ACC112 (cell line): ENCODE data around the gene DHRS4L2.
"Not testable (repeated sequence)": the region's sequence is repeated elsewhere in the genome, so short reads cannot be mapped to it uniquely, and the experiment has no call there.

Experiments used
- H2AFZ ChIP-seq: fragments of 200-600 bp; sonication (generic); one replicate; pipeline ENCODE4 v1.6.0; 2017; ENCODE audit warnings: antibody characterized with exemption, low read length; ENCODE audit not compliant: unreplicated experiment
- H3K27ac ChIP-seq: fragments of 200-600 bp; sonication (generic); 2 replicates; pipeline ENCODE4 v1.5.1; 2014; ENCODE audit warnings: low read depth, mild to moderate bottlenecking, antibody characterized with exemption, low read length, moderate library complexity
- H3K27me3 ChIP-seq: fragments of 200-600 bp; sonication (generic); 2 replicates; pipeline ENCODE4 v1.6.1; 2014; ENCODE audit warnings: mild to moderate bottlenecking, antibody characterized with exemption, low read length, moderate library complexity, mixed read lengths; ENCODE audit not compliant: insufficient read depth
- H3K36me3 ChIP-seq: fragments of 200-600 bp; sonication (generic); 2 replicates; pipeline ENCODE4 v1.6.1; 2016; ENCODE audit warnings: mild to moderate bottlenecking, antibody characterized with exemption, low read length, moderate library complexity, mixed read lengths; ENCODE audit not compliant: insufficient read depth
- H3K4me1 ChIP-seq: fragments of 200-600 bp; sonication (generic); one replicate; pipeline ENCODE4 v1.6.1; 2016; ENCODE audit warnings: low read length, mixed read lengths; ENCODE audit not compliant: insufficient read depth, unreplicated experiment, control insufficient read depth
- H3K4me3 ChIP-seq: fragments of 200-600 bp; sonication (generic); 2 replicates; pipeline ENCODE4 v1.5.1; 2014; ENCODE audit warnings: mild to moderate bottlenecking, low read depth, low read length
- H3K79me2 ChIP-seq: fragments of 200-600 bp; sonication (generic); one replicate; pipeline ENCODE4 v1.6.0; 2016; ENCODE audit warnings: low read length; ENCODE audit not compliant: control insufficient read depth, unreplicated experiment, insufficient read depth

DHRS4L2 gene

DNA sequence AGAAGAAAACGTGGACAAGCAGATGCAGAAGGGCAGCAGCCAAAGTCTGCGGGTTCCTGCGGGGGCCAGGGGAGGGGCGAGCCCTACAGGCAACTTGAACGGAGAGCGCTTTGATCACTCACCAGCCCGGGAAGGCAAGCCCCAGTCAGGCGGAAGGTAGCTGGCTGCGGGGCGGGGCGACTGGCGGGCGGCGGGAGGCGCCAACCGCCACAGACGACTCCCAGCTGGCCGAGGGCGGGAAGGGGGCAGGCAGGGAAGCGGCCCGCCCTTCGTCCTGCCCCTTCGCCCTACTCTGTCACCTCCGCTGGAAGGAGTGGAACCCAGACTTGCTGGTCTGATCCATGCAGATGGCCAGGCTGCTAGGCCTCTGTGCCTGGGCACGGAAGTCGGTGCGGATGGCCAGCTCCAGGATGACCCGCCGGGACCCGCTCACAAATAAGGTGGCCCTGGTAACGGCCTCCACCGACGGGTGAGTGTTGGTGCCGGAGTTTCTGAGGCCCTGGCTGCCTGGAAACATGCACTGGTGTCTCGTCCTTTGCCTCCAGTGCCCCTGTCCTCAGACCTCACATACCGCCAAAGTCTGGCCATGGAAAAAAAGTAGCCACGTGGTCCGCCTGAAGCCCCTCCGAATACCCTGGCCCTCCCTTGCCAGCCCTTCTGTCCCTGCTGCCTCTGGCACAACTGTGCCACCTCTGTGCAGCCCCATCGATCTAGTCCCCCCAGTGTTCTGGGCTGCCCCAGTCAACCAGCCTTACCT lies at the start of gene DHRS4L2:
TSS of gene DHRS4L2 (plus strand) at position 323 of the 757 bp plus-strand sequence. CDS start at position 342, 19 bp downstream.
- H3K27me3 ChIP-seq, H2AFZ ChIP-seq, H3K27ac ChIP-seq, H3K4me3 ChIP-seq, H3K4me1 ChIP-seq, H3K36me3 ChIP-seq, H3K79me2 ChIP-seq: not testable (repeated sequence)

DNA sequence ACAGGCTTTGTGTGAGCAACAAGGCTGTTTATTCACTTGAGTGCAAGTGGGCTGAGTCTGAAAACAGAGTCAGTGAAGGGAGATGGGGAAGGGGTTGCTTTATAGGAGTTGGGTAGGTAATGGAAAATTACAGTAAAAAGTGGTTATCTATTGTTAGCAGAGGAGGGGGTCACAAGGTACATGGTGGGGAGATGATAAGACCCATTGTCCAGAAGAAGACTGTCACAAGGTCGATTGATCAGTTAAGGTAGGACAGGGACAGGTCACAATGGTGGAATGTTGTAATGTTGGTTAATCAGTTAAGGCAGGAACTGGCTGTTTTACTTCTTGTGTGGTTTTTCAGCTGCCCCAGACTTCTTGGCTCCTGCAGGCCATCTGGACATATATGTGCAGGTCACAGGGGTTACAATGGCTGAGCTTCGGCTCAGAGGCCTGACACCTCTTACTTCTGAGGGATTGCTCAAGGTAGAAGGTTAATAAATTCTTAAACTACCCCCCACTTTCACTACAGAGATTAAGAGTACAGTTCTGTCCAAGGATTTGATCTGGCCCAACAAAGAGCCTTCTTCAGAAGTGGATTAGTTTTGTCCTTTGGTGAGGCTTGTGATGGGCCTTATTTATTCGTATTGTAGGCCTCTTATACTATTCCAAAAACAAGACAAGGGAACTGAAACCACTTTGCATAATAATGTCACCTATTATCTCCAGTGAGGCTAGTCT lies 49.0 kb upstream of the DHRS4L2 start:
- Histone ChIP-seq H3K27ac (no peak overlapping the region), H3K36me3 (no peaks in the 10 kb centered on the region), H3K4me1 (no peaks in the 10 kb centered on the region), H3K4me3 (no peak overlapping the region), H3K27me3 (peaks cover 17% of the 10 kb centered on the region), H2AFZ (no peak overlapping the region), H3K79me2 (no peaks in the 10 kb centered on the region)

DNA sequence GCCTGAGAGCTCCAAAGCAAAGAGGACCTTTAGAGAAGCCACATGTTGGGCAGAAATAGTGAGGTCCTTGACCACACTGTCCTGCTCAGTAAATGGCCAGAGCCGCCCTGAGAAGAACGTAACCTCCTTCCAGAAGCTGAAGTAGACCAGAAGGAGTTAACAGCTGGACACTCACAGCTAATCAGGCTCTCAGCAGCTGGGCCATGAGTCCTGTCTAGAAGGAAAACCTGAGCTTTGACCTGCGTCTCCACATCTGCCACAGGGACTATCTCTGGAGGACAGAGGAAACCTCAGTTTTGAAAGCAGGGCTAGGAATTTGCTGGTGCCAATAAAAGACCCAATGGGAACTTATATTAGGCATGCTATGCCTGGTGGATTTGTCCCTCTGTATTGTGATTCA lies 47.5 kb upstream of the DHRS4L2 start:
- Histone ChIP-seq H3K79me2 (no peaks in the 10 kb centered on the region), H3K27ac (no peak overlapping the region), H3K4me1 (no peaks in the 10 kb centered on the region), H3K4me3 (no peak overlapping the region), H2AFZ (no peak overlapping the region), H3K27me3 (peaks cover 4% of the 10 kb centered on the region; the same call in 1 of the 2 replicates), H3K36me3 (no peaks in the 10 kb centered on the region)

DNA sequence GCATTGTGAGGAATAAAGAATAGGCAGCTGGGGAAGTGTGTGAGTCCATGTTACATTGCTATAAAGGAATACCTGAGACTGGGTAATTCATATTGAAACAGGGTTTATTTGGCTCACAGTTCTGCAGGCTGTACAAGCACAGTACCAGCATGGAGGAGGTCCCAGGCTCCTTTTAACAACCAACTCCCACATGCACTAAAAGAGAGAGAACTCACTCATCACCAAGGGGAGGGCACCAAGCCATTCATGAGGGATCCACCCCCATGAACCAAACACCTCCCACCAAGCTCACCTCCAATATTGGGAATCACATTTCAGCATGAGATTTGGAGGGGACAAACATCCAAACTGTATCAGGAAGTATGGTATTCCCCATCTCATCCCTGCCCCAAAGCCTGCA lies 47.1 kb upstream of the DHRS4L2 start:
- Histone ChIP-seq H3K4me1 (no peaks in the 10 kb centered on the region), H3K27ac (no peak overlapping the region), H3K36me3 (no peaks in the 10 kb centered on the region), H2AFZ (no peak overlapping the region), H3K4me3 (no peak overlapping the region), H3K27me3 (0 out of 2 replicates have a peak, but pooled peaks cover 3% of the 10 kb centered on the region), H3K79me2 (no peaks in the 10 kb centered on the region)

DNA sequence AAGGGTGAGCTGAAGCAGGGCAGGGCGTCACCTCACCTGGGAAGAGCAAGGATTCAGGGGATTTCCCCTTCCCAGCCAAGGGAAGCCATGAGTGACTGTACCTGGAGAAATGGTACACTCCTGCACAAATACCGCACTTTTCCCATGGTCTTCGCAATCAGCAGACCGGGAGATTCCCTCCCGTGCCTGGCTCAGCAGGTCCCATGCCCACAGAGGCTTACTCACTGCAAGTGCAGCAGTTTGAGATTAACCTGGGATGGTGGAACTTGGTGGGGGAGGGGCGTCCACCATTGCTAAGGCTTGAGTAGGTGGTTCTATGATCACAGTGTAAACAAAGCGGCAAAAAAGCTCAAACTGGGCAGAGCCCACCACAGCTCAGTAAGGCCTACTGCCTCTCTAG lies 46.1 kb upstream of the DHRS4L2 start:
- H3K27ac ChIP-seq, result no peak overlapping the region
- H3K27me3 ChIP-seq, result 0 out of 2 replicates have a peak, but pooled peaks cover 3% of the 10 kb centered on the region
- no peaks in the 10 kb centered on the region for H3K79me2 ChIP-seq
- H3K4me3 ChIP-seq, result no peak overlapping the region
- H3K4me1 ChIP-seq, result no peaks in the 10 kb centered on the region
- no peak overlapping the region for H2AFZ ChIP-seq
- H3K36me3 ChIP-seq, result no peaks in the 10 kb centered on the region

DNA sequence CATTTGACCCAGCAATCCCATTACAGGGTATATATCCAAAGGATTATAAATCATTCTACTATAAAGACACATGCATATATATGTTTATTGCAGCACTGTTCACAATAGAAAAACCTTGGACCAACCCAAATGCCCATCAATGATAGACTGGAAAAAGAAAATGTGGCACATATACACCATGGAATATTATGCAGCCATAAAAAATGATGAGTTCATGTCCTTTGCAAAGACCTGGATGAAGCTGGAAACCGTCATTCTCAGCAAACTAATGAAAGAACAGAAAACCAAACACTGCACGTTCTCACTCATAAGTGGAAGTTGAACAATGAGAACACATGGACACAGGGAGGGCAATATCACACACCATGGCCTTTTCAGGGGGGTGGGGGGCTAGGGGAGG lies 39.7 kb upstream of the DHRS4L2 start:
- H3K79me2 ChIP-seq, H3K27me3 ChIP-seq, H3K27ac ChIP-seq, H3K36me3 ChIP-seq, H2AFZ ChIP-seq, H3K4me1 ChIP-seq, H3K4me3 ChIP-seq: not testable (repeated sequence)

DNA sequence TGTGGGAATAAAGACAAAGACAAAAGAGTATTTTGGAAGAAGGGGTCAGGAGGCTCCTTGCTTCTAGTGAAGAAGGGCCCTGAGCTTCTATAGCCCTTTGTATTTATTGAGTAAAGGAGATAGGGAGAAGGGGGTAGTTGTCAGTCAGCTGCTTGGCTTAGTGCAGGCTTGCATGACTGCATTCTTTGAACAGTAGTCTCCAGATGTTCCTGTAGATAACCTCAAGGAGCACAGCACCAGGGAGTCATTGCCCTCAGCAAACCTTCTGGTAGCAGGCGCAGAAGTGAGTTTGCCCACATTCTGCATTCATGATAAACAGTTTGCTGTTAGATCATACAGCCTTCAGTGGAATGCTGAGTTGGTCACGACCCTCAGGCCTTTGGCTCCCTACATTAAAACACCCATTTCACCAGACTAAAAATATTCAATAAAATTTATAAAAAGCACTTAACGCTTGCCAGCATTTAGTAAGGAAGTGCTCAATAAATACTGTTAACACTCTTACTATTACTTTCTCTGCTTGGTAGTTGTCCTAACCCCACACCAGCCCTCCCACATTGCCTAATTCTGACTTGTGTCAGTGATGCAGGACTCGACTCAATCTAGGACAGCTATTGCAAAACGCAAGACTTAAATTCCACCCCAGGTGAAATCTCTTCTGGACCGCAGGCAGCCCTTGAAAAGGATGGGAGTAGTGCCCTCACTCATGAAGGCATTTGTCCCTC lies 38.2 kb upstream of the DHRS4L2 start:
- Histone ChIP-seq H3K27me3 (no peaks in the 10 kb centered on the region), H3K79me2 (no peaks in the 10 kb centered on the region), H3K4me3 (no peak overlapping the region), H3K36me3 (no peaks in the 10 kb centered on the region), H3K4me1 (no peaks in the 10 kb centered on the region), H2AFZ (no peak overlapping the region), H3K27ac (no peak overlapping the region)

DNA sequence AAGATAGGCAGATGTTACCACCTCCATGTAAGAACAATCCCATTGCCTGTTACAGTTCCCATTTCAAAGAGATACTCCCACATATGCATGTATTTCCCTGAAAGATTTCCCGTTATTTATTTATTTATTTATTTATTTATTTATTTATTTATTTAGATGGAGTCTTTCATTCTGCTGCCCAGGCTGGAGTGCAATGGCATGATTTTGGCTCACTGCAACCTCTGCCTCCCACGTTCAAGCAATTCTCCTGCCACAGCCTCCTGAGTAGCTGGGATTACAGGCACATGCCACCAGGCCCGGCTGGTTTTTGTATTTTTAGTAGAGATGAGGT lies 37.6 kb upstream of the DHRS4L2 start:
- H3K27me3 ChIP-seq, H2AFZ ChIP-seq, H3K36me3 ChIP-seq, H3K79me2 ChIP-seq, H3K27ac ChIP-seq, H3K4me1 ChIP-seq, H3K4me3 ChIP-seq: not testable (repeated sequence)

DNA sequence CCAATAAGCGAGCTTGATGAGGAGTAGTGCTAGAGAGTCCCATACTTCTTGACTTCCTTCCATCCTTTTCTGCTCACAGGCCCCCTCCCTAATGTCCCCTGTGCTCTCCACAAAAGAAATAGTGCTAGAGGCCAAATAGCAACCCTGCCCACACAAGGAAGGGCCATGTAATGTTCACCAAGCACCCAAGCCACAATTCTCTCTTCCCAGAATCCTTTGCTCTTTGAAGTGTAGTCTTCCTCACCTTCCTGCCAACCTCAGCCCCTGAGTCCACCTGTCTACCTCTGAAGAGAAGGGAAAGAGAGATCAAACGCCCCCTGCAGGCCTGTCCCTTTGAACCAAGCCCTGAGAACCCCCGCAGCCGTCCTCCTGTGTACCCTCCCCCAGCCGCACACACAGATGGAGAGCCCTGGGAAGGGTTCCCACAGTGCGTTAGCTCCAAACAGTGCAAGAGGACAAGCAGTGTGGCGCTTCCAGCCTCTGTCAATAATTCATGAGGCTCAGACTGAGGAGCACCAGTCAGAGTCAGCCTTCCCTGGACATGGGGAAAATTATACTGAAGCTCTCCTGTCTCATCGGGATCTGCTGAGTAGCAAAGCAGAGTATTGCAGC lies 37.0 kb upstream of the DHRS4L2 start:
- no peaks in the 10 kb centered on the region for H3K79me2 ChIP-seq
- H3K36me3 ChIP-seq, result no peaks in the 10 kb centered on the region
- H2AFZ ChIP-seq, result no peak overlapping the region
- no peaks in the 10 kb centered on the region for H3K27me3 ChIP-seq
- no peak overlapping the region for H3K4me3 ChIP-seq
- H3K27ac ChIP-seq, result no peak overlapping the region
- no peaks in the 10 kb centered on the region for H3K4me1 ChIP-seq

DNA sequence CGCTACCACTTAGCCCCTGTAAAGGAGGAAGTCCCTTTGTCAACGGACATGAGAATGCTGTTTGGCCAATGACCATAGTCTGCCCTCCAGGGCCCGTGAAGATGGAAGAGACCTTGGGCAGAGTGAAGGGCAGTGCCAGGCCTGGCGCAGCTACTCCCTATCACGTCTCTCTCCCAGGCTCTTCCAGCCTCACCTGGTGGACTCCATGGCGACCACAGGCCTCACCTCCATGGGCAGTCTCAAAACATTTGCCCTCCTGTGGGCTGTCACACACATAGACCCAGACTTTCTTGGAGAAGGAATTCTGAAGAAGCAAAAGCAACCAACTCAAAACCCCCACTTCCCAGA lies 35.6 kb upstream of the DHRS4L2 start:
- not testable (repeated sequence) for H3K36me3 ChIP-seq, H3K27ac ChIP-seq, H3K4me1 ChIP-seq, H3K79me2 ChIP-seq, H3K27me3 ChIP-seq
- Histone ChIP-seq H2AFZ (peak overlapping the region; percentile 59), H3K4me3 (peak overlapping the region; percentile 86)
